Activated naive CD4-positive, alpha-beta T cell treated with anti-CD3 and anti-CD28 coated beads for 36 hours (primary cell): Measurements from ENCODE around the gene CD109. TPM values are rescaled to one million over a fixed set of nuclear protein-coding genes. Genes with fewer than 3 reads are reported as not detected.
"Not testable (repeated sequence)": the region's sequence is repeated elsewhere in the genome, so short reads cannot be mapped to it uniquely, and the experiment has no call there.

Source experiments
- CTCF ChIA-PET: fragments of 350-600 bp; sonication (Branson Sonifier 250); formaldehyde crosslinking; loops from one replicate; lab custom pipeline; 2021; ENCODE audit warnings: antibody characterized with exemption; lab: Charles Lee
- DNase-seq: peaks from one replicate; pipeline ENCODE4 v3.0.0-alpha.2; 2020
- H3K27ac Mint-ChIP-seq: one replicate; pipeline ENCODE4 v1.8.0; 2021; ENCODE audit warnings: mild to moderate bottlenecking, mixed read lengths
- H3K27me3 Mint-ChIP-seq: one replicate; pipeline ENCODE4 v1.8.0; 2021; ENCODE audit warnings: low read depth, mixed read lengths
- H3K36me3 Mint-ChIP-seq: one replicate; pipeline ENCODE4 v1.8.0; 2021; ENCODE audit warnings: low read depth, mixed read lengths
- H3K4me1 Mint-ChIP-seq: one replicate; pipeline ENCODE4 v1.8.0; 2021; ENCODE audit warnings: low read depth, mixed read lengths
- H3K4me3 Mint-ChIP-seq: one replicate; pipeline ENCODE4 v1.8.0; 2021; ENCODE audit warnings: mild to moderate bottlenecking, moderate library complexity, mixed read lengths
- H3K9me3 Mint-ChIP-seq: one replicate; pipeline ENCODE4 v1.8.0; 2021; ENCODE audit warnings: mixed read lengths
- intact Hi-C: fragments of 100-400 bp; cut with micrococcal nuclease; formaldehyde crosslinking; loops from one replicate; pipeline ENCODE4 v1.15.1; 2023
- total RNA-seq, 2 experiments: library from RNA; stranded (reverse); gene quantifications; one replicate each; pipeline ENCODE4 v1.2.3, GENCODE V29; 2021

CD109 gene
- total RNA-seq, 2 experiments from 2014 or later = 6.7 to 7.6 TPM

DNA sequence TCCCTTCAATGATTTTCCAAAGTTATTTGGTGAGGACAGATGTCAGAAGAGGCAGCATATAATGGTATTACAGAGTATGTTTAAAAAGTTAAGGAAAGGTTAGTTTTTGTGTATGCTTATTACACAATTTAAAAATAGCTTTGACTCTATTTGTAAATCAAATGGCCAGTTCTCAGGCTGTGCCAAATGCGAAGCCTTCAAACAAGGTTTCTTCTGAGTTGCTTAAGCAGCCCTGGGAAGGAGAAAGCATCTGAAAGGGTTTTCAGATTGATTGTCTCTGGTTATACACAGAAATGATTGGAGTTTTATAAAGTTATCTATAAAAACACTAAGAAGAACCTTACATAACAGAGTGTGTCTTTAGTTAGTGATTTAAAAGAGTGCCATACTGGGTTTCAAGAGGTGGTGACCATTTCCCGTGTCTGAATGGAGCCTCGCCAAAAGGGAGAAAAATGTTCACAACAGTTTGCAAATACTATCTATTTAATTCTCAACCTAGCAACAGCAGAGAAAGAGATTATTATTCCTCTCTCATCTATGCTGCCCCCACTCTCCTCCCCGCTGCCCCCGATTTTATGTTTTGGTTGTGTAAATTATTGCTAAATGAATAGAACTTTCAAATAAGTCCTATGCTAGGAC lies 16.7 kb downstream of the CD109 start:
- intact Hi-C loops = loop anchor here (1.0 kb wide), 1 partner anchor 17 kb away; no protein-coding TSS in a partner anchor
- DNase-seq = no peak
- Mint-ChIP-seq H3K4me3 (no peak overlapping the region), H3K36me3 (peaks cover 17% of the 10 kb centered on the region), H3K9me3 (no peaks in the 10 kb centered on the region), H3K27me3 (no peaks in the 10 kb centered on the region), H3K27ac (no peak overlapping the region), H3K4me1 (peaks cover 24% of the 10 kb centered on the region)
- CTCF ChIA-PET = interaction anchor here (0.7 to 2.1 kb wide), 5 partner anchors 9 to 59 kb away, joined by 3 to 12 read pairs (median 4); no protein-coding TSS in a partner anchor

DNA sequence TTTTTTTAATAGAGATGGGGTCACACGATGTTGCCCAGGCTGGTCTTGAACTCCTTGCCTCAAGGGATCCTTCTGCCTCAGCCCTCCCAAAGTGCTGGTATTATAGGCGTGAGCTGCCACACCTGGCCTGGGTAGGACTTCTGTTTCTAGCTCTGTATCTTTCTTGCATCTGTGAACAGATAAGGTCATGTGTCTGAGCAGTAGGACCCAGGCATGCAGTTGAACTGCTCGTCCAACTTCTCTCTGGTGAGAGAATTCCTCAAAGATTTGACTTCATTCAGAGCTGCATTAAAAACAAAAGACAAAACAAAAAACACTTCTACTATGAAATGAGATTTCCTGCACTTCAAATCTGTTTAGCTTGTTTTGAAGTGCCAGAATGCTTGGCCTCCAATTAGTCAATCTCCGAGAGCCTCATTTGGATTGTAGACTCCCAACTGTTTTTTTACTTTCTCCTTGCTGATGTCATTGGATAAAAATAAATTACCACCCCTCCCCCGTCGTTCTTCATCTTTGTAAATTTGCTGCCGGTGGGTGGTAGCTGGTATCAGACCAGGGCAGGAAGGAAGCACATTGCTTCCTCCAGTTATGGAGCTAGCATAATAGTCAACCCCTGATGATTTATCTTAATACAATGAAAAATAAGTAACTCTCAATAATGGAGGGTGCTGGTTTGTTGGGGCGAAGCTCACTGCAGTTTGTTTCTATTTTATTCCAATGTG lies 17.6 kb downstream of the CD109 start:
- intact Hi-C loops = loop anchor here (1.0 kb wide), 1 partner anchor 18 kb away; no protein-coding TSS in a partner anchor
- no peak overlapping the region for H3K27ac Mint-ChIP-seq
- H3K36me3 Mint-ChIP-seq = peaks cover 18% of the 10 kb centered on the region
- peaks cover 26% of the 10 kb centered on the region for H3K4me1 Mint-ChIP-seq
- no peaks in the 10 kb centered on the region for H3K27me3 Mint-ChIP-seq
- no peaks in the 10 kb centered on the region for H3K9me3 Mint-ChIP-seq
- no peak for DNase-seq
- no peak overlapping the region for H3K4me3 Mint-ChIP-seq
- CTCF ChIA-PET = interaction anchor here (0.6 to 2.1 kb wide), 9 partner anchors 8 to 1500 kb away, joined by 3 to 12 read pairs (median 3); no protein-coding TSS in a partner anchor

DNA sequence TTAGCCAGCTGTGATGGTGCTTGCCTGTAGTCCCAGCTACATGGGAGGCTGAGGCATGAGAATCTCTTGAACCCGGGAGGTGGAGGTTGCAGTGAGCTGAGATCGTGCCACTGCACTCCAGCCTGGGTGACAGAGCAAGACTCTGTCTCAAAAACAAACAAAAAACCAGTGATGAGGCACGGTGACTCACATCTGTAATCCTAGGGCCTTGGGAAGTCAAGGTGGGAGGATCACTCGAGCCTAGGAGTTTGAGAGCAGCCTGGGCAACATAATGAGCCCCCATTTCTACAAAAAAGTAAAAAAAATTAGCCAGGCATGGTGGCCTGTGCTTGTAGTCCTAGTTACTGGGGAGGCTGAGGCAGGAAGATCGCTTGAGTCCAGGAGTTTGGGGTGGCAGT lies 19.1 kb downstream of the CD109 start:
- H3K4me3 Mint-ChIP-seq, H3K27me3 Mint-ChIP-seq, intact Hi-C loops, DNase-seq, H3K27ac Mint-ChIP-seq, H3K9me3 Mint-ChIP-seq: not testable (repeated sequence)
- Mint-ChIP-seq H3K4me1 (peaks cover 26% of the 10 kb centered on the region), H3K36me3 (peaks cover 14% of the 10 kb centered on the region)
- CTCF ChIA-PET = interaction anchor here (2.1 kb wide), 1 partner anchor 18 kb away, joined by 12 read pairs; no protein-coding TSS in a partner anchor

- intact Hi-C loops = no loop called here
Measured at GRCh38 chr6:73719046-73719445, 23.0 kb downstream of the CD109 start.

GRCh38 chr6:73722318-73723060 lies 26.5 kb downstream of the CD109 start:
- Mint-ChIP-seq H3K4me3 (no peak overlapping the region), H3K4me1 (peaks cover 27% of the 10 kb centered on the region), H3K27ac (peak overlapping the region; percentile 15), H3K36me3 (peaks cover 5% of the 10 kb centered on the region), H3K9me3 (no peaks in the 10 kb centered on the region), H3K27me3 (no peaks in the 10 kb centered on the region)
- peak; percentile 55 for DNase-seq
- CTCF ChIA-PET = interaction anchor here (0.6 to 1.9 kb wide), 5 partner anchors 9 to 59 kb away, joined by 3 to 17 read pairs (median 7); no protein-coding TSS in a partner anchor
- intact Hi-C loops = loop anchor here (1.0 to 10.0 kb wide), 5 partner anchors 27 to 1098 kb away; partner anchors contain the start of genes EEF1A1 and KCNQ5

More at GRCh38 chr6:73719046-73719445, 23.0 kb downstream of the CD109 start:
- no peak for DNase-seq
- Mint-ChIP-seq H3K9me3 (no peaks in the 10 kb centered on the region), H3K36me3 (peaks cover 11% of the 10 kb centered on the region), H3K27ac (no peak overlapping the region), H3K4me1 (peaks cover 27% of the 10 kb centered on the region), H3K27me3 (no peaks in the 10 kb centered on the region), H3K4me3 (no peak overlapping the region)
- CTCF ChIA-PET = interaction anchor here (1.0 to 1.4 kb wide), 3 partner anchors 11 to 43 kb away, joined by 3 to 6 read pairs (median 4); no protein-coding TSS in a partner anchor

DNA sequence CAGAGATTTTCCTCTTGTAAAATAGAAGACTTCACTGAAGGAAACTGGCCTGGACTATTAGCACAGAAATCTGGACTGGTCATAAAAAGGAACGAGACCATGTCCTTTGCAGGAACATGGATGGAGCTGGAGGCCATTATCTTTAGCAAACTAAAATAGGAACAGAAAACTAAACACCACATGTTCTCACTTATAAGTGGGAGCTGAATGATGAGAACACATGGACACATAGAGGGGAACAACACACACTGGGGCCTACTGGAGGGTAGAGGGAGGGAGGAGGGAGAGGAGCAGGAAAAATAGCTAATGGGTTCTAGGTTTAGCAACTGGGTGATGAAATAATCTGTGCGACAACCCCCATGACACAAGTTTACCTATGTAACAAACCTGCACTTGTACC lies 27.5 kb downstream of the CD109 start:
- not testable (repeated sequence) for H3K9me3 Mint-ChIP-seq, H3K4me3 Mint-ChIP-seq, H3K27me3 Mint-ChIP-seq, DNase-seq, H3K36me3 Mint-ChIP-seq, H3K27ac Mint-ChIP-seq
- peaks cover 28% of the 10 kb centered on the region for H3K4me1 Mint-ChIP-seq
- intact Hi-C loops = loop anchor here (2.0 to 10.0 kb wide), 3 partner anchors 69 to 1099 kb away; partner anchors contain the start of genes EEF1A1 and KCNQ5
- CTCF ChIA-PET = interaction anchor here (0.5 kb wide), 1 partner anchor 32 kb away, joined by 3 read pairs; no protein-coding TSS in a partner anchor

- H3K4me1 Mint-ChIP-seq = peaks cover 36% of the 10 kb centered on the region
- peaks cover 3% of the 10 kb centered on the region for H3K36me3 Mint-ChIP-seq
- no peaks in the 10 kb centered on the region for H3K9me3 Mint-ChIP-seq
- H3K27me3 Mint-ChIP-seq = no peaks in the 10 kb centered on the region
- DNase-seq = no peak
- CTCF ChIA-PET = no interaction called here
- H3K27ac Mint-ChIP-seq = no peak overlapping the region
- intact Hi-C loops = loop anchor here (10.0 kb wide), 1 partner anchor 1100 kb away; the partner anchor contains the start of gene KCNQ5
- no peak overlapping the region for H3K4me3 Mint-ChIP-seq
Measured at GRCh38 chr6:73724389-73724788, 28.4 kb downstream of the CD109 start.

GRCh38 chr6:73725192-73725591 lies 29.2 kb downstream of the CD109 start:
- peak; percentile 60 for DNase-seq
- intact Hi-C loops = loop anchor here (10.0 kb wide), 1 partner anchor 1100 kb away; the partner anchor contains the start of gene KCNQ5
- peak overlapping the region; percentile 45 for H3K4me3 Mint-ChIP-seq
- CTCF ChIA-PET, H3K36me3 Mint-ChIP-seq, H3K9me3 Mint-ChIP-seq, H3K27ac Mint-ChIP-seq, H3K27me3 Mint-ChIP-seq: not testable (repeated sequence)
- peaks cover 39% of the 10 kb centered on the region for H3K4me1 Mint-ChIP-seq

DNA sequence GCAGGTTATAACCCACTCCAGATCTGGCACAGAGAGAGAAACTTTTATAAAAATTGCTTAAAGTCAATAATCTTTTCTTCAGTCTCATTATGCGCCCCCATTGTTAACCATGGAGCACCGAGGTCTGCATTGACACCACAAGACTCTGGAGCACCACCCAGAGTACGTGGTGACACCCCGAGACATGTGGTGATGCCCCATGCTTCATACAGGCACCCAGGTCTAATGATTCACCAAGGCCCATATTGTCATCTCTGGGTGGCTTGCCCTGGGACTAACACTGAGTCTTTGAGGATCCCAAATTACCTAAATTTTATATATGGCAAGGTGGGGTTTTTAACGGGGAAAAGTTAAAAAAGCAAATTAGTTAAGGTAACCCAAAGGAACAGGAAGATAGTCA lies 31.1 kb downstream of the CD109 start:
- intact Hi-C loops = loop anchor here (10.0 kb wide), 1 partner anchor 1102 kb away; the partner anchor contains the start of gene KCNQ5
- peaks cover 3% of the 10 kb centered on the region for H3K36me3 Mint-ChIP-seq
- CTCF ChIA-PET = interaction anchor here (0.7 to 1.0 kb wide), 2 partner anchors 12 to 1482 kb away, joined by 3 to 4 read pairs; no protein-coding TSS in a partner anchor

GRCh38 chr6:73728548-73729205 lies 32.7 kb downstream of the CD109 start:
- Mint-ChIP-seq H3K4me3 (no peak overlapping the region), H3K4me1 (peaks cover 25% of the 10 kb centered on the region), H3K36me3 (no peaks in the 10 kb centered on the region), H3K27ac (peak overlapping the region; percentile 67), H3K27me3 (no peaks in the 10 kb centered on the region), H3K9me3 (no peaks in the 10 kb centered on the region)
- intact Hi-C loops = loop anchor here (1.0 to 10.0 kb wide), 3 partner anchors 33 to 1104 kb away; partner anchors contain the start of gene KCNQ5
- CTCF ChIA-PET = interaction anchor here (1.1 to 6.1 kb wide), 3 partner anchors 10 to 52 kb away, joined by 3 to 185 read pairs (median 5); no protein-coding TSS in a partner anchor
- DNase-seq = peak; percentile 71

More for the DNA sequence above, 31.1 kb downstream of the CD109 start:
- DNase-seq = peak; percentile 26
- Mint-ChIP-seq H3K27me3 (no peaks in the 10 kb centered on the region), H3K27ac (no peak overlapping the region), H3K4me1 (peaks cover 38% of the 10 kb centered on the region), H3K9me3 (no peaks in the 10 kb centered on the region), H3K4me3 (no peak overlapping the region)

DNA sequence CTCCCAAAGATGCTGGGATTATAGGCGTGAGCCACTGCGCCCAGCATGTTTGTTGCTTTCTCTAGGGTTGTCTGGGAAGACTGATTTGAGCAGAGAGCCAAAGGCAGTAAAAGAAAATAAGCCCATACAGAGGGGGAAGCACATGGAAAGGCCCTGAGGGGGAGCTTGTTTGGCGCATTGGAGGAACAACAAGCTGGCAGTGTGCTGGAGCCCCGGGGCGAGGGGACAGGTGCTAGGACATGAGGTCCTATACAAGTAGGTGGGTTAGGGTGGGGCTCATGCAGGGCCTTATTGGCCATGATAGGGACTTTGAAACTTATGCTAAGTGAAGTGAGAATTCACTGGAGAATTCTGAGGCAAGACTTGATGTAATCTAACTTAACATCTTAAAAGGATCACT lies 35.3 kb downstream of the CD109 start:
- no peak for DNase-seq
- no peak overlapping the region for H3K4me3 Mint-ChIP-seq
- H3K4me1 Mint-ChIP-seq = peaks cover 19% of the 10 kb centered on the region
- H3K9me3 Mint-ChIP-seq = no peaks in the 10 kb centered on the region
- H3K36me3 Mint-ChIP-seq = no peaks in the 10 kb centered on the region
- H3K27ac Mint-ChIP-seq = no peak overlapping the region
- intact Hi-C loops = loop anchor here (10.0 kb wide), 1 partner anchor 364 kb away; no protein-coding TSS in a partner anchor
- CTCF ChIA-PET = interaction anchor here (0.7 to 6.1 kb wide), 5 partner anchors 10 to 1504 kb away, joined by 3 to 185 read pairs (median 17); partner anchors contain the start of gene SLC17A5
- no peaks in the 10 kb centered on the region for H3K27me3 Mint-ChIP-seq
